A549 (cell line): ENCODE data around the gene CDHR1. TPM values are rescaled to one million over a fixed set of nuclear protein-coding genes. Genes with fewer than 3 reads are reported as not detected.

Experiments used
- ATAC-seq, 2 experiments: fragments of 200-7000 bp in 1 of 2; fragments of >200 bp in 1 of 2; cut with Nextera tagmentation in 1 of 2; cut with Tn5 transposase in 1 of 2; 3 replicates each; pipeline versions ENCODE4 v1.8.0 to v1.9.1; 2018 to 2020; ENCODE audit warnings: mild to moderate bottlenecking in 1 of 2, moderate library complexity in 1 of 2
- CTCF ChIA-PET: fragments of 300-600 bp; sonication (Branson Sonifier 250); formaldehyde crosslinking; extraction: SDS; loops from one replicate; lab custom pipeline; 2021; ENCODE audit warnings: antibody characterized with exemption, inconsistent platforms; lab: Yijun Ruan, JAX
- POLR2A ChIA-PET: fragments of 350-600 bp; formaldehyde crosslinking; extraction: SDS; loops from one replicate; lab custom pipeline; 2021; ENCODE audit warnings: antibody characterized with exemption, inconsistent platforms; lab: Yijun Ruan, JAX
- DNase-seq, 2 experiments: peaks; one replicate each; pipeline versions ENCODE4 v3.0.0 to v3.0.0-alpha.2; 2011 to 2016; ENCODE audit warnings: low read depth in 1 of 2, low spot score in 1 of 2
- FAIRE-seq: peaks from 2 replicates; lab custom pipeline; 2011; peaks lifted over from hg19 to GRCh38; lab: Jason Lieb, UNC
- H3K27ac ChIP-seq, 2 experiments: fragments of >200 bp; sonication (Bioruptor Twin); formaldehyde crosslinking; 3 replicates each; pipeline ENCODE4 v1.5.1; 2016 to 2017
- H3K4me1 ChIP-seq: fragments of >200 bp; sonication (Bioruptor Twin); formaldehyde crosslinking; 3 replicates; pipeline ENCODE4 v1.6.1; 2016
- H3K4me2 ChIP-seq: fragments of >200 bp; sonication (Bioruptor Twin); formaldehyde crosslinking; 3 replicates; pipeline ENCODE4 v1.6.1; 2016
- H3K4me3 ChIP-seq: fragments of >200 bp; sonication (Bioruptor Twin); formaldehyde crosslinking; 3 replicates; pipeline ENCODE4 v1.5.1; 2016
- H3K9me3 ChIP-seq: fragments of >200 bp; sonication (Bioruptor Twin); formaldehyde crosslinking; 3 replicates; pipeline ENCODE4 v1.6.1; 2016
- BHLHE40 ChIP-seq: IDR thresholded peaks from 2 replicates; pipeline ENCODE4 v1.6.1; 2012; ENCODE audit warnings: low read depth, low read length, inconsistent platforms
- CBX2 ChIP-seq: fragments of 200-600 bp; sonication (generic); IDR thresholded peaks from 2 replicates; pipeline ENCODE4 v1.6.1; 2016; ENCODE audit warnings: low read depth, mild to moderate bottlenecking, borderline replicate concordance
- CBX8 ChIP-seq: fragments of 200-600 bp; sonication (generic); IDR thresholded peaks from 2 replicates; pipeline ENCODE4 v1.6.1; 2016
- CEBPB ChIP-seq, 2 experiments: fragments of >200 bp in 1 of 2; sonication (Bioruptor Twin) in 1 of 2; formaldehyde crosslinking in 1 of 2; IDR thresholded peaks; 2 replicates each; pipeline ENCODE4 v1.6.1; 2012 to 2016
- E2F6 ChIP-seq: IDR thresholded peaks from 2 replicates; pipeline ENCODE4 v1.6.1; 2012; ENCODE audit warnings: low read depth, borderline replicate concordance
- EHMT2 ChIP-seq: fragments of 200-600 bp; sonication (generic); IDR thresholded peaks from 2 replicates; pipeline ENCODE4 v1.6.1; 2016; ENCODE audit warnings: antibody characterized with exemption, low read depth, mild to moderate bottlenecking, moderate library complexity
- HOXB13 ChIP-seq: fragments of 250-450 bp; sonication (Bioruptor Pico); IDR thresholded peaks from 2 replicates; pipeline ENCODE4 v1.5.0; 2020; ENCODE audit warnings: low read depth, mild to moderate bottlenecking, moderate library complexity
- MYC ChIP-seq: IDR thresholded peaks from 2 replicates; pipeline ENCODE4 v1.6.1; 2012; ENCODE audit warnings: mild to moderate bottlenecking, inconsistent platforms, low read length, improper control_type of control experiment, borderline replicate concordance
- POLR2AphosphoS2 ChIP-seq: conservative IDR thresholded peaks from 2 replicates; pipeline ENCODE4 v1.6.1; 2012; ENCODE audit warnings: low read length, improper control_type of control experiment, inconsistent platforms
- SMC3 ChIP-seq: fragments of >200 bp; sonication (Bioruptor Twin); formaldehyde crosslinking; IDR thresholded peaks from 3 replicates; pipeline ENCODE4 v1.6.1; 2018; ENCODE audit warnings: inconsistent platforms
- TP53 ChIP-seq: fragments of 250-450 bp; sonication (Bioruptor Pico); IDR thresholded peaks from 2 replicates; pipeline ENCODE4 v1.5.0; 2021; ENCODE audit warnings: mild to moderate bottlenecking, moderate library complexity
- ZFP36 ChIP-seq: fragments of 450-650 bp; IDR thresholded peaks from 2 replicates; pipeline ENCODE4 v1.6.1; 2014; ENCODE audit warnings: borderline replicate concordance; ENCODE audit not compliant: partially characterized antibody
- ZNF302 ChIP-seq: fragments of 250-450 bp; sonication (Bioruptor Pico); IDR thresholded peaks from 2 replicates; pipeline ENCODE4 v1.9.0; 2021; ENCODE audit warnings: inconsistent platforms, mild to moderate bottlenecking, moderate library complexity
- whole genome bisulfite sequencing: methylation state at CpG from one replicate; pipeline ENCODE4 v1.1.6; 2017; ENCODE audit errors: missing lambda C conversion rate; 5-methylcytosine and 5-hydroxymethylcytosine counted together
- polyA plus RNA-seq, 4 experiments: library from polyadenylated mRNA; depleted of rRNA in 3 of 4; stranded (reverse); fragments of >200 nt; fragmentation: RNase III in 1 of 4; extraction: RNeasy Plus Mini Kit Qiagen cat#74134 plus additional on column Dnase treatment in 1 of 4; gene quantifications; 2 replicates in 3 of 4; 3 replicates in 1 of 4; pipeline ENCODE4 v1.2.3, GENCODE V29; 2011 to 2017
- TF ChIP-seq, protein P1 (sequence below): fragments of >200 bp; sonication (Bioruptor Twin); formaldehyde crosslinking; IDR thresholded peaks from 2 replicates; pipeline ENCODE4 v1.6.1; 2016
- TF ChIP-seq, protein P2 (sequence below): fragments of 200-600 bp; sonication (generic); IDR thresholded peaks from 2 replicates; pipeline ENCODE4 v1.6.1; 2016; ENCODE audit warnings: antibody characterized with exemption, mild to moderate bottlenecking, moderate library complexity
- TF ChIP-seq, protein P3 (sequence below): fragments of 450-650 bp; IDR thresholded peaks from 2 replicates; pipeline ENCODE4 v1.6.1; 2014; ENCODE audit warnings: antibody characterized with exemption

Gene CDHR1
- polyA plus RNA-seq, 2 of the 4 experiments (the other 2 are of a cell fraction) = 0.04 to 0.09 TPM

DNA sequence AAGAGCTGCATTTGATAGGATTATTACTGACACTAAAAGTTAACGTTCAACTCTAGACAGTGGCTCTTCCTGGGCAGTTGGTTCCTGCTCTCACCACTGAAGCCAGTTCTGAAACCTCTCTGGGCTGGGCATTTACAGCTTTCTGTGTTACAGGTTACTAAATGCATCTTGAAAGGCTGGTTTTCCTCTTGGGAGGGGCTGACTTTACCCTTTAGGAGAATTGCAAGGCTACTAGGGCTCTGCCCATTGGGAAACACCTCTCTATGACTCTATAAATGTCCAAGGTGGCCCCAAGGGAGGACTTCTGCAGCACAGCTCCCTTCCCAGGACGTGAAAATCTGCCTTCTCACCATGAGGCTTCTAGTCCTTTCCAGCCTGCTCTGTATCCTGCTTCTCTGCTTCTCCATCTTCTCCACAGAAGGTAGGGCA, 20.8 kb upstream of the CDHR1 start, which contains the start of gene GPR15LG:
Gene GPR15LG (plus strand): TSS at position 301 of the 429 bp plus-strand sequence. CDS start 51 bp downstream, at position 352.
- Histone ChIP-seq H3K4me1 (no peaks in the 10 kb centered on the region), H3K27ac (no peak within 1 kb of the TSS), H3K4me2 (no peak within 1 kb of the TSS), H3K9me3 (no peaks in the 10 kb centered on the region), H3K4me3 (no peak within 1 kb of the TSS)
- WGBS = 50% methylated on average over 2 of the region's 2 CpGs
- TF ChIP-seq MYC = no peak
- TF ChIP-seq ZNF302 (CRISPR knock-in tag) = no peak
- no peak for TF ChIP-seq CEBPB (IDR thresholded peaks at IDR 0.05)
- no peak for TF ChIP-seq ZFP36
- no peak for TF ChIP-seq CBX2
- TF ChIP-seq, protein P1, sequence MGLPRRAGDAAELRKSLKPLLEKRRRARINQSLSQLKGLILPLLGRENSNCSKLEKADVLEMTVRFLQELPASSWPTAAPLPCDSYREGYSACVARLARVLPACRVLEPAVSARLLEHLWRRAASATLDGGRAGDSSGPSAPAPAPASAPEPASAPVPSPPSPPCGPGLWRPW = no peak
- POLR2A ChIA-PET = no interaction called here
- ATAC-seq = no peak
- no peak for FAIRE-seq
- no peak for DNase-seq
- CTCF ChIA-PET = interaction anchor here (0.5 kb wide), 1 partner anchor 8 kb away, joined by 3 read pairs; no protein-coding TSS in a partner anchor

- no peak for TF ChIP-seq HOXB13
- TF ChIP-seq E2F6 = no peak
- TF ChIP-seq, protein P2, sequence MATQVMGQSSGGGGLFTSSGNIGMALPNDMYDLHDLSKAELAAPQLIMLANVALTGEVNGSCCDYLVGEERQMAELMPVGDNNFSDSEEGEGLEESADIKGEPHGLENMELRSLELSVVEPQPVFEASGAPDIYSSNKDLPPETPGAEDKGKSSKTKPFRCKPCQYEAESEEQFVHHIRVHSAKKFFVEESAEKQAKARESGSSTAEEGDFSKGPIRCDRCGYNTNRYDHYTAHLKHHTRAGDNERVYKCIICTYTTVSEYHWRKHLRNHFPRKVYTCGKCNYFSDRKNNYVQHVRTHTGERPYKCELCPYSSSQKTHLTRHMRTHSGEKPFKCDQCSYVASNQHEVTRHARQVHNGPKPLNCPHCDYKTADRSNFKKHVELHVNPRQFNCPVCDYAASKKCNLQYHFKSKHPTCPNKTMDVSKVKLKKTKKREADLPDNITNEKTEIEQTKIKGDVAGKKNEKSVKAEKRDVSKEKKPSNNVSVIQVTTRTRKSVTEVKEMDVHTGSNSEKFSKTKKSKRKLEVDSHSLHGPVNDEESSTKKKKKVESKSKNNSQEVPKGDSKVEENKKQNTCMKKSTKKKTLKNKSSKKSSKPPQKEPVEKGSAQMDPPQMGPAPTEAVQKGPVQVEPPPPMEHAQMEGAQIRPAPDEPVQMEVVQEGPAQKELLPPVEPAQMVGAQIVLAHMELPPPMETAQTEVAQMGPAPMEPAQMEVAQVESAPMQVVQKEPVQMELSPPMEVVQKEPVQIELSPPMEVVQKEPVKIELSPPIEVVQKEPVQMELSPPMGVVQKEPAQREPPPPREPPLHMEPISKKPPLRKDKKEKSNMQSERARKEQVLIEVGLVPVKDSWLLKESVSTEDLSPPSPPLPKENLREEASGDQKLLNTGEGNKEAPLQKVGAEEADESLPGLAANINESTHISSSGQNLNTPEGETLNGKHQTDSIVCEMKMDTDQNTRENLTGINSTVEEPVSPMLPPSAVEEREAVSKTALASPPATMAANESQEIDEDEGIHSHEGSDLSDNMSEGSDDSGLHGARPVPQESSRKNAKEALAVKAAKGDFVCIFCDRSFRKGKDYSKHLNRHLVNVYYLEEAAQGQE = no peak
- no peak for TF ChIP-seq EHMT2
- TF ChIP-seq BHLHE40 = no peak
- CTCF ChIA-PET = no interaction called here
- H3K4me3 ChIP-seq = no peak overlapping the region
- no peak overlapping the region for H3K4me2 ChIP-seq
- H3K27ac ChIP-seq = no peak overlapping the region
- H3K9me3 ChIP-seq = no peaks in the 10 kb centered on the region
- 70% methylated on average over 6 of the region's 6 CpGs for WGBS
- ATAC-seq = no peak
- POLR2A ChIA-PET = no interaction called here
- H3K4me1 ChIP-seq = no peaks in the 10 kb centered on the region; the same call in 2 of the 3 replicates
- no peak for DNase-seq
- FAIRE-seq = no peak
Measured at GRCh38 chr10:84175436-84175835, 18.9 kb upstream of the CDHR1 start.

DNA sequence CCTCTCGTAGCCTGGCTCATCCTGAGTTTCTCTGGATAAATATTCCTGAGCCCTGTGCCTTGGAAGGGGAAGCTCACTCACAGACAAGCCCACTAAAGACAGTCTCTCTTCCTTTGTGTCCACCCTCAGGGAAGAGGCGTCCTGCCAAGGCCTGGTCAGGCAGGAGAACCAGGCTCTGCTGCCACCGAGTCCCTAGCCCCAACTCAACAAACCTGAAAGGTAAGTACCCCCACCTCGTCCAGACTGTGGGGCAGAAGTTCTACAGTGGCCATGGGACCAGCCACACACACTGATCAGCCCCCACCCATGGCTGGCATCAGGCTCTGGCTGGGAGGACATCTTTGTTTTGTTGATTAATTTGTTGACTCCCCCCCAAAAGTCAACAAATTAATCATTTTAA, 18.0 kb upstream of the CDHR1 start:
- CTCF ChIA-PET = no interaction called here
- no peak overlapping the region for H3K27ac ChIP-seq
- DNase-seq (no peak), FAIRE-seq (no peak), ATAC-seq (no peak)
- no peaks in the 10 kb centered on the region for H3K9me3 ChIP-seq
- H3K4me1 ChIP-seq = no peaks in the 10 kb centered on the region; the same call in 2 of the 3 replicates
- WGBS = 60% methylated on average over 1 of the region's 4 CpGs
- H3K4me3 ChIP-seq = no peak overlapping the region
- H3K4me2 ChIP-seq = no peak overlapping the region
- POLR2A ChIA-PET = no interaction called here
- no peak for TF ChIP-seq SMC3

- Histone ChIP-seq H3K4me3 (no peak overlapping the region), H3K4me2 (no peak overlapping the region)
- no peak for FAIRE-seq
- DNase-seq = no peak
- POLR2A ChIA-PET = no interaction called here
- TF ChIP-seq, protein P3, sequence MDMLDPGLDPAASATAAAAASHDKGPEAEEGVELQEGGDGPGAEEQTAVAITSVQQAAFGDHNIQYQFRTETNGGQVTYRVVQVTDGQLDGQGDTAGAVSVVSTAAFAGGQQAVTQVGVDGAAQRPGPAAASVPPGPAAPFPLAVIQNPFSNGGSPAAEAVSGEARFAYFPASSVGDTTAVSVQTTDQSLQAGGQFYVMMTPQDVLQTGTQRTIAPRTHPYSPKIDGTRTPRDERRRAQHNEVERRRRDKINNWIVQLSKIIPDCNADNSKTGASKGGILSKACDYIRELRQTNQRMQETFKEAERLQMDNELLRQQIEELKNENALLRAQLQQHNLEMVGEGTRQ = no peak
- TF ChIP-seq CBX8 = no peak
- no peak for TF ChIP-seq HOXB13
- TF ChIP-seq SMC3 = no peak
- TF ChIP-seq POLR2AphosphoS2 = no peak
- no peak for TF ChIP-seq TP53 (CRISPR knock-in tag)
- TF ChIP-seq, all 56 proteins: peak for 0
- H3K4me1 ChIP-seq = no peaks in the 10 kb centered on the region; the same call in 2 of the 3 replicates
- 68% methylated on average over 3 of the region's 4 CpGs for WGBS
- peak; percentile 39 to 41; a peak in 3 of 6 replicates for ATAC-seq
- H3K9me3 ChIP-seq = no peaks in the 10 kb centered on the region
- H3K27ac ChIP-seq = no peak overlapping the region
- CTCF ChIA-PET = interaction anchor here (0.6 to 1.1 kb wide), 2 partner anchors 8 to 1901 kb away, joined by 3 read pairs; no protein-coding TSS in a partner anchor
Measured at GRCh38 chr10:84176836-84177474, 17.4 kb upstream of the CDHR1 start.
